ENCODE data around the gene SLC39A11.

The SLC39A11 gene

GRCh38 chr17:72954579-72954978 lies 137.9 kb downstream of the SLC39A11 start:
- Histone ChIP-seq H3K36me3 (ENCODE audit: control insufficient read depth, insufficient read depth, low read length) (no peaks in the 10 kb centered on the region), H3K27ac (ENCODE audit: insufficient read depth, low read depth, low read length, poor library complexity, severe bottlenecking) (no peak overlapping the region), H3K4me3 (ENCODE audit: insufficient read depth, low read depth, low read length) (no peak overlapping the region), H3K27me3 (ENCODE audit: control insufficient read depth, insufficient read depth, low read length, poor library complexity, severe bottlenecking) (no peaks in the 10 kb centered on the region), H3K9me3 (ENCODE audit: control insufficient read depth, low read length) (no peaks in the 10 kb centered on the region), H3K4me1 (ENCODE audit: control insufficient read depth, insufficient read depth, low read length) (peaks cover 14% of the 10 kb centered on the region)
- WGBS, 2 experiments, result 92% methylated on average over 8 of the region's 8 CpGs

- Histone ChIP-seq H3K9me3 (ENCODE audit: control insufficient read depth, low read length) (no peaks in the 10 kb centered on the region), H3K36me3 (ENCODE audit: control insufficient read depth, insufficient read depth, low read length) (no peaks in the 10 kb centered on the region), H3K4me1 (ENCODE audit: control insufficient read depth, insufficient read depth, low read length) (peaks cover 14% of the 10 kb centered on the region), H3K27ac (ENCODE audit: insufficient read depth, low read depth, low read length, poor library complexity, severe bottlenecking) (no peak overlapping the region), H3K27me3 (ENCODE audit: control insufficient read depth, insufficient read depth, low read length, poor library complexity, severe bottlenecking) (no peaks in the 10 kb centered on the region), H3K4me3 (ENCODE audit: insufficient read depth, low read depth, low read length) (no peak overlapping the region)
- WGBS, 2 experiments, result 88 to 91% methylated on average over 11 of the region's 11 CpGs
Measured at GRCh38 chr17:72953621-72954020, 138.9 kb downstream of the SLC39A11 start.

- H3K4me3 ChIP-seq (ENCODE audit: insufficient read depth, low read depth, low read length), result no peak overlapping the region
- peaks cover 14% of the 10 kb centered on the region for H3K4me1 ChIP-seq (ENCODE audit: control insufficient read depth, insufficient read depth, low read length)
- H3K27me3 ChIP-seq (ENCODE audit: control insufficient read depth, insufficient read depth, low read length, poor library complexity, severe bottlenecking), result no peaks in the 10 kb centered on the region
- no peaks in the 10 kb centered on the region for H3K36me3 ChIP-seq (ENCODE audit: control insufficient read depth, insufficient read depth, low read length)
- no peak overlapping the region for H3K27ac ChIP-seq (ENCODE audit: insufficient read depth, low read depth, low read length, poor library complexity, severe bottlenecking)
- 71 to 82% methylated on average over 8 to 10 of the region's 10 CpGs for WGBS, 2 experiments
- H3K9me3 ChIP-seq (ENCODE audit: control insufficient read depth, low read length), result no peaks in the 10 kb centered on the region
Measured at GRCh38 chr17:72952641-72953315, 139.7 kb downstream of the SLC39A11 start.

- Histone ChIP-seq H3K4me1 (ENCODE audit: control insufficient read depth, insufficient read depth, low read length) (peaks cover 18% of the 10 kb centered on the region), H3K9me3 (ENCODE audit: control insufficient read depth, low read length) (no peaks in the 10 kb centered on the region), H3K4me3 (ENCODE audit: insufficient read depth, low read depth, low read length) (no peak overlapping the region), H3K27me3 (ENCODE audit: control insufficient read depth, insufficient read depth, low read length, poor library complexity, severe bottlenecking) (no peaks in the 10 kb centered on the region), H3K36me3 (ENCODE audit: control insufficient read depth, insufficient read depth, low read length) (no peaks in the 10 kb centered on the region), H3K27ac (ENCODE audit: insufficient read depth, low read depth, low read length, poor library complexity, severe bottlenecking) (no peak overlapping the region)
- WGBS, 2 experiments, result 37 to 54% methylated on average over 4 to 5 of the region's 5 CpGs
Measured at GRCh38 chr17:72952220-72952619, 140.3 kb downstream of the SLC39A11 start.

GRCh38 chr17:72950242-72950931 lies 142.1 kb downstream of the SLC39A11 start:
- H3K27ac ChIP-seq (ENCODE audit: insufficient read depth, low read depth, low read length, poor library complexity, severe bottlenecking), result no peak overlapping the region
- no peaks in the 10 kb centered on the region for H3K27me3 ChIP-seq (ENCODE audit: control insufficient read depth, insufficient read depth, low read length, poor library complexity, severe bottlenecking)
- no peaks in the 10 kb centered on the region for H3K9me3 ChIP-seq (ENCODE audit: control insufficient read depth, low read length)
- H3K36me3 ChIP-seq (ENCODE audit: control insufficient read depth, insufficient read depth, low read length), result no peaks in the 10 kb centered on the region
- H3K4me1 ChIP-seq (ENCODE audit: control insufficient read depth, insufficient read depth, low read length), result peaks cover 29% of the 10 kb centered on the region
- no peak overlapping the region for H3K4me3 ChIP-seq (ENCODE audit: insufficient read depth, low read depth, low read length)
- 86% methylated on average over 7 to 8 of the region's 8 CpGs for WGBS, 2 experiments

GRCh38 chr17:72948115-72948514 lies 144.4 kb downstream of the SLC39A11 start:
- Histone ChIP-seq H3K27ac (ENCODE audit: insufficient read depth, low read depth, low read length, poor library complexity, severe bottlenecking) (no peak overlapping the region), H3K4me3 (ENCODE audit: insufficient read depth, low read depth, low read length) (no peak overlapping the region), H3K4me1 (ENCODE audit: control insufficient read depth, insufficient read depth, low read length) (peaks cover 27% of the 10 kb centered on the region), H3K9me3 (ENCODE audit: control insufficient read depth, low read length) (no peaks in the 10 kb centered on the region), H3K27me3 (ENCODE audit: control insufficient read depth, insufficient read depth, low read length, poor library complexity, severe bottlenecking) (no peaks in the 10 kb centered on the region), H3K36me3 (ENCODE audit: control insufficient read depth, insufficient read depth, low read length) (no peaks in the 10 kb centered on the region)
- WGBS, 2 experiments, result 96% methylated on average over 23 of the region's 23 CpGs

GRCh38 chr17:72947475-72947874 lies 145.0 kb downstream of the SLC39A11 start:
- H3K4me1 ChIP-seq (ENCODE audit: control insufficient read depth, insufficient read depth, low read length), result peaks cover 24% of the 10 kb centered on the region
- H3K27ac ChIP-seq (ENCODE audit: insufficient read depth, low read depth, low read length, poor library complexity, severe bottlenecking), result no peak overlapping the region
- no peaks in the 10 kb centered on the region for H3K36me3 ChIP-seq (ENCODE audit: control insufficient read depth, insufficient read depth, low read length)
- H3K4me3 ChIP-seq (ENCODE audit: insufficient read depth, low read depth, low read length), result no peak overlapping the region
- WGBS, 2 experiments, result 94 to 96% methylated on average over 10 of the region's 10 CpGs
- H3K9me3 ChIP-seq (ENCODE audit: control insufficient read depth, low read length), result no peaks in the 10 kb centered on the region
- no peaks in the 10 kb centered on the region for H3K27me3 ChIP-seq (ENCODE audit: control insufficient read depth, insufficient read depth, low read length, poor library complexity, severe bottlenecking)

- 56 to 68% methylated on average over 5 of the region's 5 CpGs for WGBS, 2 experiments
- Histone ChIP-seq H3K36me3 (ENCODE audit: control insufficient read depth, insufficient read depth, low read length) (no peaks in the 10 kb centered on the region), H3K4me3 (ENCODE audit: insufficient read depth, low read depth, low read length) (no peak overlapping the region), H3K4me1 (ENCODE audit: control insufficient read depth, insufficient read depth, low read length) (peaks cover 18% of the 10 kb centered on the region), H3K27ac (ENCODE audit: insufficient read depth, low read depth, low read length, poor library complexity, severe bottlenecking) (no peak overlapping the region), H3K27me3 (ENCODE audit: control insufficient read depth, insufficient read depth, low read length, poor library complexity, severe bottlenecking) (no peaks in the 10 kb centered on the region), H3K9me3 (ENCODE audit: control insufficient read depth, low read length) (no peaks in the 10 kb centered on the region)
Measured at GRCh38 chr17:72946696-72947095, 145.8 kb downstream of the SLC39A11 start.

- peaks cover 18% of the 10 kb centered on the region for H3K4me1 ChIP-seq (ENCODE audit: control insufficient read depth, insufficient read depth, low read length)
- no peaks in the 10 kb centered on the region for H3K9me3 ChIP-seq (ENCODE audit: control insufficient read depth, low read length)
- 91 to 93% methylated on average over 3 of the region's 3 CpGs for WGBS, 2 experiments
- H3K27ac ChIP-seq (ENCODE audit: insufficient read depth, low read depth, low read length, poor library complexity, severe bottlenecking), result no peak overlapping the region
- no peaks in the 10 kb centered on the region for H3K36me3 ChIP-seq (ENCODE audit: control insufficient read depth, insufficient read depth, low read length)
- no peak overlapping the region for H3K4me3 ChIP-seq (ENCODE audit: insufficient read depth, low read depth, low read length)
- H3K27me3 ChIP-seq (ENCODE audit: control insufficient read depth, insufficient read depth, low read length, poor library complexity, severe bottlenecking), result no peaks in the 10 kb centered on the region
Measured at GRCh38 chr17:72946156-72946555, 146.3 kb downstream of the SLC39A11 start.

- Histone ChIP-seq H3K4me1 (ENCODE audit: control insufficient read depth, insufficient read depth, low read length) (peaks cover 18% of the 10 kb centered on the region), H3K9me3 (ENCODE audit: control insufficient read depth, low read length) (no peaks in the 10 kb centered on the region), H3K4me3 (ENCODE audit: insufficient read depth, low read depth, low read length) (no peak overlapping the region), H3K27me3 (ENCODE audit: control insufficient read depth, insufficient read depth, low read length, poor library complexity, severe bottlenecking) (no peaks in the 10 kb centered on the region), H3K36me3 (ENCODE audit: control insufficient read depth, insufficient read depth, low read length) (no peaks in the 10 kb centered on the region), H3K27ac (ENCODE audit: insufficient read depth, low read depth, low read length, poor library complexity, severe bottlenecking) (no peak overlapping the region)
- WGBS, 2 experiments, result 91 to 93% methylated on average over 6 of the region's 6 CpGs
Measured at GRCh38 chr17:72945473-72945872, 147.0 kb downstream of the SLC39A11 start.
